Activated CD8-positive, alpha-beta memory T cell treated with anti-CD3 and anti-CD28 coated beads, Interleukin-2, amount 10 ng/mL, durations not matched to agents 7 days and 5 days (primary cell): ENCODE measurements around the gene TCOF1. TPM values are rescaled to one million over a fixed set of nuclear protein-coding genes. Genes with fewer than 3 reads are reported as not detected.
A peak's percentile ranks its signal among the peaks of the same experiment; 100 is the strongest.

Source experiments
- ATAC-seq: fragments of 150-1000 bp; cut with Tn5 transposase; one replicate; pipeline ENCODE4 v1.10.0; 2021; ENCODE audit warnings: moderate library complexity
- CTCF ChIA-PET: fragments of 350-600 bp; sonication (Branson Sonifier 250); formaldehyde crosslinking; loops from one replicate; lab custom pipeline; 2021; ENCODE audit warnings: antibody characterized with exemption; lab: Charles Lee
- DNase-seq: peaks from one replicate; pipeline ENCODE4 v3.0.0-alpha.2; 2020
- H3K27ac Mint-ChIP-seq: one replicate; pipeline ENCODE4 v1.8.0; 2021; ENCODE audit warnings: mild to moderate bottlenecking, mixed read lengths
- H3K27me3 Mint-ChIP-seq: one replicate; pipeline ENCODE4 v1.8.0; 2021; ENCODE audit warnings: mixed read lengths
- H3K36me3 Mint-ChIP-seq: one replicate; pipeline ENCODE4 v1.8.0; 2021; ENCODE audit warnings: mild to moderate bottlenecking, mixed read lengths
- H3K4me1 Mint-ChIP-seq: one replicate; pipeline ENCODE4 v1.8.0; 2021; ENCODE audit warnings: mixed read lengths
- H3K4me3 Mint-ChIP-seq: one replicate; pipeline ENCODE4 v1.8.0; 2021; ENCODE audit warnings: mild to moderate bottlenecking, moderate library complexity, mixed read lengths
- H3K9me3 Mint-ChIP-seq: one replicate; pipeline ENCODE4 v1.8.0; 2022; ENCODE audit warnings: low read depth, mixed read lengths
- total RNA-seq, 2 experiments: library from RNA; stranded (reverse); gene quantifications; one replicate each; pipeline ENCODE4 v1.2.3, GENCODE V29; 2021

Gene TCOF1
- total RNA-seq, result 10 to 100 TPM; 95.3 to 96.9 TPM

GRCh38 chr5:150357326-150358260 lies at the start of gene TCOF1:
Gene TCOF1, plus strand, starts transcription at chr5:150357697. Its CDS starts 50 bp downstream, at chr5:150357747.
- CTCF ChIA-PET, result interaction anchor here (1.0 to 2.5 kb wide), 5 partner anchors 15 to 357 kb away, joined by 3 to 10 read pairs (median 3); partner anchors contain the start of genes HMGXB3, RPS14 and TIGD6
- Mint-ChIP-seq H3K27ac (peak within 1 kb of the TSS; percentile 87), H3K36me3 (peaks cover 26% of the 10 kb centered on the region), H3K4me1 (peaks cover 39% of the 10 kb centered on the region), H3K27me3 (peaks cover 5% of the 10 kb centered on the region), H3K4me3 (peak within 1 kb of the TSS; percentile 84), H3K9me3 (no peaks in the 10 kb centered on the region)
- ATAC-seq (peak; percentile 97), DNase-seq (peak; percentile 98)

GRCh38 chr5:150309101-150309885 lies 48.2 kb upstream of the TCOF1 start:
- no peak for ATAC-seq
- H3K36me3 Mint-ChIP-seq, result no peaks in the 10 kb centered on the region
- CTCF ChIA-PET, result interaction anchor here (0.9 kb wide), 1 partner anchor 41 kb away, joined by 5 read pairs; no protein-coding TSS in a partner anchor
- H3K4me3 Mint-ChIP-seq, result no peak overlapping the region
- no peaks in the 10 kb centered on the region for H3K9me3 Mint-ChIP-seq
- peaks cover 35% of the 10 kb centered on the region for H3K27me3 Mint-ChIP-seq
- H3K4me1 Mint-ChIP-seq, result peaks cover 7% of the 10 kb centered on the region
- H3K27ac Mint-ChIP-seq, result no peak overlapping the region
- DNase-seq, result no peak

- Mint-ChIP-seq H3K27ac (no peak overlapping the region), H3K4me1 (peaks cover 7% of the 10 kb centered on the region), H3K4me3 (no peak overlapping the region), H3K9me3 (no peaks in the 10 kb centered on the region), H3K36me3 (no peaks in the 10 kb centered on the region), H3K27me3 (peaks cover 33% of the 10 kb centered on the region)
- ATAC-seq, result no peak
- DNase-seq, result no peak
- CTCF ChIA-PET, result interaction anchor here (0.9 kb wide), 1 partner anchor 40 kb away, joined by 5 read pairs; no protein-coding TSS in a partner anchor
These were observed 47.6 kb upstream of the TCOF1 start for GRCh38 chr5:150309886-150310239.

GRCh38 chr5:150310246-150310645 lies 47.3 kb upstream of the TCOF1 start:
- ATAC-seq, result no peak
- H3K27ac Mint-ChIP-seq, result no peak overlapping the region
- peaks cover 29% of the 10 kb centered on the region for H3K27me3 Mint-ChIP-seq
- H3K4me3 Mint-ChIP-seq, result no peak overlapping the region
- DNase-seq, result no peak
- peaks cover 7% of the 10 kb centered on the region for H3K4me1 Mint-ChIP-seq
- CTCF ChIA-PET, result interaction anchor here (0.9 kb wide), 1 partner anchor 40 kb away, joined by 5 read pairs; no protein-coding TSS in a partner anchor
- no peaks in the 10 kb centered on the region for H3K36me3 Mint-ChIP-seq
- no peaks in the 10 kb centered on the region for H3K9me3 Mint-ChIP-seq

GRCh38 chr5:150311015-150311692 lies 46.3 kb upstream of the TCOF1 start:
- Mint-ChIP-seq H3K4me3 (no peak overlapping the region), H3K27me3 (peaks cover 22% of the 10 kb centered on the region), H3K27ac (no peak overlapping the region), H3K36me3 (no peaks in the 10 kb centered on the region), H3K4me1 (peaks cover 7% of the 10 kb centered on the region), H3K9me3 (no peaks in the 10 kb centered on the region)
- DNase-seq, result no peak
- ATAC-seq, result no peak
- CTCF ChIA-PET, result no interaction called here

- CTCF ChIA-PET, result no interaction called here
- Mint-ChIP-seq H3K27me3 (peaks cover 15% of the 10 kb centered on the region), H3K27ac (no peak overlapping the region), H3K36me3 (no peaks in the 10 kb centered on the region), H3K9me3 (no peaks in the 10 kb centered on the region), H3K4me1 (peaks cover 7% of the 10 kb centered on the region), H3K4me3 (no peak overlapping the region)
- DNase-seq, result no peak
- no peak for ATAC-seq
These were observed 45.0 kb upstream of the TCOF1 start for GRCh38 chr5:150312518-150312917.

- H3K4me3 Mint-ChIP-seq, result no peak overlapping the region
- no peak overlapping the region for H3K27ac Mint-ChIP-seq
- H3K36me3 Mint-ChIP-seq, result no peaks in the 10 kb centered on the region
- DNase-seq (no peak), ATAC-seq (no peak)
- CTCF ChIA-PET, result no interaction called here
- H3K4me1 Mint-ChIP-seq, result peaks cover 7% of the 10 kb centered on the region
- no peaks in the 10 kb centered on the region for H3K9me3 Mint-ChIP-seq
- H3K27me3 Mint-ChIP-seq, result peaks cover 15% of the 10 kb centered on the region
These were observed 44.0 kb upstream of the TCOF1 start for GRCh38 chr5:150313501-150313900.

- Mint-ChIP-seq H3K36me3 (no peaks in the 10 kb centered on the region), H3K27ac (no peak overlapping the region), H3K4me1 (peaks cover 7% of the 10 kb centered on the region), H3K27me3 (peaks cover 15% of the 10 kb centered on the region), H3K4me3 (no peak overlapping the region), H3K9me3 (no peaks in the 10 kb centered on the region)
- CTCF ChIA-PET, result no interaction called here
- ATAC-seq, result no peak
- no peak for DNase-seq
These were observed 43.4 kb upstream of the TCOF1 start for GRCh38 chr5:150313921-150314716.

GRCh38 chr5:150315245-150315644 lies 42.3 kb upstream of the TCOF1 start:
- DNase-seq (no peak), ATAC-seq (no peak)
- Mint-ChIP-seq H3K4me1 (peaks cover 7% of the 10 kb centered on the region), H3K36me3 (no peaks in the 10 kb centered on the region), H3K9me3 (no peaks in the 10 kb centered on the region), H3K27ac (no peak overlapping the region), H3K27me3 (peaks cover 9% of the 10 kb centered on the region), H3K4me3 (no peak overlapping the region)
- CTCF ChIA-PET, result interaction anchor here (0.7 kb wide), 1 partner anchor 159 kb away, joined by 3 read pairs; no protein-coding TSS in a partner anchor

GRCh38 chr5:150316320-150316719 lies 41.2 kb upstream of the TCOF1 start:
- CTCF ChIA-PET, result no interaction called here
- H3K27me3 Mint-ChIP-seq, result peaks cover 2% of the 10 kb centered on the region
- H3K27ac Mint-ChIP-seq, result no peak overlapping the region
- H3K36me3 Mint-ChIP-seq, result no peaks in the 10 kb centered on the region
- DNase-seq, result no peak
- no peak overlapping the region for H3K4me3 Mint-ChIP-seq
- no peaks in the 10 kb centered on the region for H3K9me3 Mint-ChIP-seq
- no peak for ATAC-seq
- H3K4me1 Mint-ChIP-seq, result peaks cover 7% of the 10 kb centered on the region

GRCh38 chr5:150317048-150318003 lies 40.2 kb upstream of the TCOF1 start:
- H3K27ac Mint-ChIP-seq, result no peak overlapping the region
- no peak for DNase-seq
- no peak for ATAC-seq
- no peaks in the 10 kb centered on the region for H3K9me3 Mint-ChIP-seq
- no peaks in the 10 kb centered on the region for H3K27me3 Mint-ChIP-seq
- CTCF ChIA-PET, result no interaction called here
- no peak overlapping the region for H3K4me3 Mint-ChIP-seq
- H3K36me3 Mint-ChIP-seq, result no peaks in the 10 kb centered on the region
- peaks cover 10% of the 10 kb centered on the region for H3K4me1 Mint-ChIP-seq
